Measurements from ENCODE around the gene CALM3. TPM values are rescaled to one million over a fixed set of nuclear protein-coding genes. Genes with fewer than 3 reads are reported as not detected.

CALM3 gene
- total RNA-seq, 1 donor: 213 TPM

GRCh38 chr19:46604781-46605355 lies 3.7 kb downstream of the CALM3 start:
- TF ChIP-seq CTCF (IDR thresholded peaks at IDR 0.05; ENCODE audit: insufficient read depth, low read depth, low read length): no peak
- no peak overlapping the region for H3K4me3 ChIP-seq (ENCODE audit: low read depth, low read length)
- DNase-seq (ENCODE audit: low read depth): no peak

- no peak overlapping the region for H3K4me3 ChIP-seq (ENCODE audit: low read depth, low read length)
- DNase-seq (ENCODE audit: low read depth): no peak
- TF ChIP-seq CTCF (IDR thresholded peaks at IDR 0.05; ENCODE audit: insufficient read depth, low read depth, low read length): no peak
These were observed 4.3 kb downstream of the CALM3 start for GRCh38 chr19:46605356-46605821.

GRCh38 chr19:46606019-46606418 lies 4.9 kb downstream of the CALM3 start:
- no peak for DNase-seq (ENCODE audit: low read depth)
- H3K4me3 ChIP-seq (ENCODE audit: low read depth, low read length): no peak overlapping the region
- TF ChIP-seq CTCF (IDR thresholded peaks at IDR 0.05; ENCODE audit: insufficient read depth, low read depth, low read length): no peak

- no peak for DNase-seq (ENCODE audit: low read depth)
- no peak for TF ChIP-seq CTCF (IDR thresholded peaks at IDR 0.05; ENCODE audit: insufficient read depth, low read depth, low read length)
- no peak overlapping the region for H3K4me3 ChIP-seq (ENCODE audit: low read depth, low read length)
These were observed 5.7 kb downstream of the CALM3 start for GRCh38 chr19:46606681-46607447.

GRCh38 chr19:46607448-46607841 lies 6.3 kb downstream of the CALM3 start:
- no peak for TF ChIP-seq CTCF (IDR thresholded peaks at IDR 0.05; ENCODE audit: insufficient read depth, low read depth, low read length)
- DNase-seq (ENCODE audit: low read depth): no peak
- no peak overlapping the region for H3K4me3 ChIP-seq (ENCODE audit: low read depth, low read length)

- H3K4me3 ChIP-seq (ENCODE audit: low read depth, low read length): no peak overlapping the region
- no peak for DNase-seq (ENCODE audit: low read depth)
- no peak for TF ChIP-seq CTCF (IDR thresholded peaks at IDR 0.05; ENCODE audit: insufficient read depth, low read depth, low read length)
These were observed 7.0 kb downstream of the CALM3 start for GRCh38 chr19:46608178-46608577.

Measured in fibroblast of villous mesenchyme (primary cell).